Activated CD4-positive, alpha-beta T cell treated with anti-CD3 and anti-CD28 coated beads, Interleukin-2, amount 50 U/mL, for 4 hours (primary cell): ENCODE data around the gene LNX1.

Source experiments
- DNase-seq, 2 experiments: peaks; one replicate each; pipeline ENCODE4 v3.0.0-alpha.2; 2020

The LNX1 gene

DNA sequence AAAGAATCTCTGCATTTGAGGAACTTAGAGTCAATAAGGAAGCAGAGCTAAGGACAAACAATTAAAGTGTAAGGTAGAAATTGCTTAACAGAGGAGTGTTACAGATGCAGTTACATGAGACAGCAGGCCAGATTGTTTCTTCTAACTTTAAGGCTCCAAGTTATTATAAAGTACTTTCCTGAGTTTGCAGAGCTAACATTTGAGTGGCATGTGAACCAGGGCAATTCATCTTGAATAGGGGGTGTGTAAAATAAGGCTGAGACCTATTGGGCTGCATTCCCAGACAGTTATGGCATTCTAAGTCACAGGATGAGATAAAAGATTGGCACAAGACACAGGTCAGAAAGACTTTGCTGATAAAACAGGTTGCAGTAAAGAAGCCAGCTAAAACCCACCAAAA is 7.6 kb upstream of the LNX1 start:
- DNase-seq: no peak

DNA sequence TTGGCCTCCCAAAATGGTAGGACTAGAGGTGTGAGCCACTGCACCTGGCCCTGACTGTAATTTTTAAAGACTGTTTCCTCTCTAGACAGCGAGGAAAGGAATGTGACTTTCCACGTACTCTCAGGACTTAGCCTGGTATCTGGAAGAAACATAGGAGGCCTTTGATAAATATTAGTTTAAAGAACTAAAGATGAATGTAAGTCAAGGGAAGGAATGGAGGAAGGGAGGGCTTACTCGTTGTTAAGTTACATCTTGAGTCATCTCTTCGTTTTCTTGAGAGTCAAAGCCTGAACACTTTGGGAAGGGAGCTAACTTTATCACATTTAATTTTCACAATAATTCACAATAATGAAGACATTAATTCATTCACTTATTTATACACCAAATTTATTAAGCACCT is 7.2 kb upstream of the LNX1 start:
- DNase-seq: no peak

DNA sequence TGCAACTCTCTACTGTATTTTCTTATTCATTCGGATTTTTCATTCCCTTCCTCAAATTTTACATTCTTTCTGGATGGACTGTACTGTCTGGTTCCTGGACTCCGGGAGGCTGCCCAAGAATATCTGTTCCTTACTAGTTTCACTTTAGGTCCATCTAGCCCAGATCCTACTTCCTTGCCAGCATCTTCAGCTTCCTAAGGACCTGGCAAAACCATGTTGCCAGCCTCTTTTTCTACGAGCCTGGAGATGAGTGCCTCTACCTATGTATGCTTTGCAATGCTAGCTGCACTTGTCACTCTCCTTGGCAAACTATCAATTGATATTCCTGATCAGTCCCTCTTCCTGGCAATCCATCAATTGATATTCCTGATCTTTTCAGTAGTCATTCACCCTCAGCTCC is 5.6 kb upstream of the LNX1 start:
- no peak for DNase-seq

DNA sequence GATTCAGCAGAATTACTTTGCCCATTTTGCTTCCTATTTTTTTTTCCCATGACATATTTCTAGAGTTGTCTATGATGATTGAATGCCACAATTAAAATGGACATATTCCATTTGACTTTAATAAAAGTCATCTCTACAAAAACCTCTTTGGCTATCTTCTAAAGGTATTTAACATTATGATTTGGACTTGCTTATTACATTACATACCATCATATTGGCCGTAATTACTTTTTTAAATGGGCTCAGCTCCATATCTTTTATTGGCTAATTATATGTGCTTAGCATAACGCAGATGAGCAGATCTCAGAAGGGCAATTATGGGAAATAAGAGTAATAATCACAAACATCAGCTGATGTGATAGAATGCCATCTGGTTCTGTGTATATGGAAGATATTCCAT is 4.5 kb upstream of the LNX1 start:
- DNase-seq: no peak

DNA sequence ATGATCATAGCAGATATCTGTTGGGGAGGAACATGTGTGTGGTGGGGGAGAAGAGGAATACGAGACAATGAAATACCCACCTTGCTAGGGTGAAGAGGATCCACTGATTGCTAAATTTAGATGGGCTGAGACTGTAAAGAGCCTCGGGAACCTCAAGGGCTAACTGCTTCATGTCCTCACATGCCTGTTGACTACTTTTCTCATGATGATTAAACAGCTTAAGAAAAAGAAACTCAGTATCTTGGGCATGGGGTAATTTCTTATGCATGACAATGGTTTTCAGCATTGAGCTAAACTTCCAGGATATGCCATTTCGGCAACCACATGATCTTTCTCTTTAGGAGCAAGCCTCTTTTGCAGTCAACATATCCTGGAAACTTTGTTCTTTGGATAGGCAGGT is 3.9 kb upstream of the LNX1 start:
- no peak for DNase-seq

DNA sequence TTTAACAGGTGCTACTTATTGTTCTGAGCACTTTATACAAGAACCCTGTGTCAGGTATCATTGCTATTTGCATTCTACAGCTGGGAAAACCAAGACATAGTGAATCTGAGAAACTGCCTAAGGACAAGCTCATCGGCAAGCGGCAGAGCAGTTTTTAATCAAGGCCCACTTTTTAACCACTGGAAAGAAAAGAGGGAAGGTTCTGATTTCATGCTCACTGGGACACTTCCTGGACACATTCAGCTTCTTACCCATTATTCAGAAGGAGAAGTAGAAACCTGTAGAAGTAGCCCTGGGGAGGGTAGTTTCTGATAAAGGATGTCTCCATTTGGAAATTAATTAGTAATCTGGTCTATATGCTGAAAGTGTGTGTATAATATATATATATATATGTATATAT is 2.5 kb upstream of the LNX1 start:
- no peak for DNase-seq

DNA sequence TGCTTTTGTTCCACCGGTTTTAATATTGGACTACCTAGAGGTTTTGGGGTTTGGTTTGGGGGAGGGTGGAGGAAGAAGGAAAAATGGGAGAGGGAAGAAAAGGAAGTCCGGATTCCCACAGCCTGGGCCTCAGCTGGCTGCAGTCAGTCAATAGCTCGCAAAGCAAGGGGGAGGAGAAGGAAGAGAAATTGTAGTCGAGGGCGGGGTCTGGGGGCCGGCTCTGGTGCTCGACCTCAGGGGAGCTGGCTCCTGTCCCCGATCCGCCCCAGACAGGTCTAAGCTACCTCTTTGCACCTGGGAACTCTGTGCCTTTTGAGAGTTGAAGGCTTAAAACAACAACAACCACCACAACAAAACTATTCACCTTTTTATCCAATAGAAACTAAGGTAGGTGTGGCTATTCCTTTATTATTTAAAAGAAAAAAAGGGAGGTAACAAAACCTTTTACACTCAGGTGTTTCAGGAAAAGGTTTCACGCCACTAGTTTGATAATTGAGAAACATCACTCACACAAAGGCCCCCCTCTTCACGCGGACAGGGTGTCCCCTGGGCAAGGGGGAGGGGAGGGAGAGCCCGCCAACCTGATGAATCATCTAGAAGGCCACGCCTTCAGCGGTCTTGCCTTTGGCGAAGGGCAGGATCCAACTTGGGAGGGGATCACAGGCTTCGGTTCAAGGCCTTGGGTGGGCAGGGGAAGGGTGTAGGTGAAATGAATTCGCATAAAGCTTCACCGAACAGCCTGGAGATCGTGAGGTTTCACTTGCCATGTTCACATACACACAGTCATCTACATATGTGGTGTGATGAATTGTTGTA is 1.6 kb upstream of the LNX1 start:
- no peak for DNase-seq

DNA sequence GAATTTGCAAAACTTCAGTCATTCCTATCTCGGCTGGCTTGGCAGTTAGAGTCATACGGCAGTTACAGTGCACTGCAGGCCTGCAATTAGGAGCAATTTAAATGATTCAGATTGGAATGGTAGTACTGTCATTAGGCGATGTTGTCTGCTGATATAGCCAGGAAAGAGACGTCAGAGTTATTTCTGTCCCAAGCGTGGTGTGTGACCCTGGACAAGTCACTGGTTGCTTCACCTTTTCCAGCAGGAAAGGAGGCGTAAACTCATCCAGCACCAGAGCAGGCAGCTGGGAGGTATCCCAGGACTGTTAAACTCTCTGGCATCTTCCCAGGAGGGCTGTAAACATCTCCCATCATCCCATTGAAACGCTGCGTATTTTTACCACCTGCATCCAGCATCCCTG is 836 bp upstream of the LNX1 start:
- no peak for DNase-seq

DNA sequence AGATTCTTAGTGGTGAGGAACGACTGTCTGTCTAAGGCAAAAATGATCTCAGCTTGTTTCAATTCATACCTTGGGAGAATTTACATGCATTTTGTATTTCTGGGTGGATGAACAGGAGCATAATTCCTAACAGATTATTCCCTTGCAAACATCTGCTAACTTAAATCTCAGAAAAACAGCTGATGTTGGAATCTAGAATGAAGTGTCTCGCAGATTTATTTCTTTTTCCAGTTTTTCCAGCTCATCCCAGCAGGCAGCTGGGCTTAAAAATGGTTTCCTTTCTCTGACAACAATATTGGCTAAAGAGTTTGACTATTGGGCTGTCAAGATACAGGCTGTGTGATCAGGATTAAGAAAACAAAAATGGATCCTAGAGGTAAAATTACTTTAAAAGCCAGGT is 1.1 kb downstream of the LNX1 start:
- no peak for DNase-seq

DNA sequence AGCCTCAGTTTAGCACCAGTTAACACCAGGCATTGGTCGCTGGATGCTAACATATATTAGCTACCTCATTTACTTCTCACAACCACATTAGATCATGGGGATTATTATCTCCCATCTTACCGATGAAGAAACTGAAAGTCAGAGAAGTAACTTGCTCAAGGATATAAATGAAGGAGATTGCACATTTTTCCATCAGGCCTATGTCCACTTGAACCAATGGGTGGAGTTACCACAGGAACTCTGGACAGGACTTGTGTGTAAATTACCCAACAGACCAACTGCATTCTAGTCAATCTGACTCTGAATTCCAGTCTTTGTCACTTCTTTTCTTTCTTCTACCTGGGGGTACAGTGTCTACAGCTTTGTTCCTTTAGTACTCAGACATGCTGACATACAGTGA is 1.8 kb downstream of the LNX1 start:
- DNase-seq: no peak

DNA sequence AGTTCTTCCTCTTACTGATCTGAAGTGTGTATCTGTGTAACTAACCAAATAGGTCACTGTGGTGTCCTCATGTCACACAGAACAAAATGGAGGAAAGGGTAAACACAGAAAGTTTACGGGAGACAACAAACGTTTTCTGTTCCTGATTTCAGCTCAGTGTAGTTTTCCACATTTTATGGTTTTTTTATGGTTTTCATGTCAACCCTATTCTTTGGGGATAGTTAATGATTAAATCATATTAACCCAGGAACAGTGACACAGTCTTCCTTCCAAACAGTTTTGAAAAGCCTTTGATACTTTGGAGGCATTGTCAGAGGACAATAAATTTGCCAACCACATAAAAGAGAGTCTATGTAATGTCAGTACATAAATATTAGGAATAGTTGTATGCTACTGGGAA is 4.2 kb downstream of the LNX1 start:
- no peak for DNase-seq

DNA sequence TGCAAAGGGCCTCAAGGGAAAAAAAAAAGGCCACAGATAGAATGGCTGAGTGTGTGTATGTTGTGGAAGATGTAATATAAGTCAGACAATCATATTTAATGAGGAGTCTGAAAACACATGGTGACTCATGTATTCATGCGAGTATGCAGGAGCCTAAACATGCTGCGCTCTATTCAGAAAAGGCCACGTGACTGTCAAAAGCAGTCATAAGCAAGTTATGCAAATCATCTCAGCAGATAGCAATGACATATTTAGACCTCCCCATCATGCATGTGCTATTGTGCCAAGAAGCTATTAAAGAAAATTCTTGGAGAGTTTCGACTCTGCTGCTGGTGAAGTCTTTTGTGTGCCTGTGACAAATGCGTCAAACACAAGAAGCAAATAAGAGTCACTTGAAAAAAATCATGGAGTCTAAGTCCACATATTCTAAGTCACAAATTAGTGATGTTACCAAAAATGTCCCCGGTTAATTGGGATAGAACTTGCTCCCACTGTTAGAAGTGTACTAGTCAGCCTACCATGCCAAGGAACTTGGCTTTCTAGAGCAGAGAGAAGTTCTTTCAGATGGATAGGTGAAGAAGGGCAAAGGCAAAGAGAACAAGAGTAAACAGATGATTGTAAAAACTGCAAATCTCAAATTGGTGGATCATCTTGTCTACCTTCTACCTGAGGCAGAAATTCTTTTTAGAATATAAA is 5.0 kb downstream of the LNX1 start:
- DNase-seq: no peak

DNA sequence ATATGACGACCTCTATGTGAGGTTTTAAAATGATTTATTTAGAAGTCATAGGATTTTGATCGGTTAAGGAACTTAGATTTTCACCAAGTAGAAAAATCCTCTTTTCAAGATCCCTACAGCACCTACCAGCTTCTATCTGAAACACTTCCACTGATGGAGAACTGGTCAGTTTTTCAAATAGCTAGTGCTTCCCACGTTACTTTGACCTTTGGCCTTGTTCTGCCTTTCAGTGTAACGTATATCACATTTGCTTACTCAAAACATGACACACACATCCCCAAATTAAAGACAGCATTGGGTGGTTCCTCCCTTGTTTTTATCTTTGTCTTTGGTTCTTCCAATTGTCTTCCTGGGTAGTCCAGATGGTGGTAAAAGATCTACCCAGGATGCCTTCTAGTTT is 6.6 kb downstream of the LNX1 start:
- DNase-seq: no peak

DNA sequence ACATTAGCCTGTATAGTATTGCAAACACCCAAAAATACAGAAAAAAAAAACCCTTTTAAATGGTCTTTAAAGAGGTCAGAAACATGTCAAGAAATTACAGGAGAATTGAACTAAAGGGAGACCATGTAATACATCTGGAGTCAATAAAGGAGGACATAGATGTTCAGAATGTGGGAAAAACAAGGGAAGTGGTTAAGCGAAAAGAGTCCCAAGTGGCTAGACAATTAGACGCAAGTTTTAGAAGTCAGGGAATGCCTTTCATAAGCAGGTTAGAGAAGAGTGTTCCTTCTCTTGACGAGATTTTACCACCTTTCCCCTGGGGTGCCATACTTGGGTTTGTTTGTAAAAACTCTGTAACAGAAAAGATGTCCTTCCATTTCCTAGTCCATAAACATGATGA is 7.8 kb downstream of the LNX1 start:
- no peak for DNase-seq

DNA sequence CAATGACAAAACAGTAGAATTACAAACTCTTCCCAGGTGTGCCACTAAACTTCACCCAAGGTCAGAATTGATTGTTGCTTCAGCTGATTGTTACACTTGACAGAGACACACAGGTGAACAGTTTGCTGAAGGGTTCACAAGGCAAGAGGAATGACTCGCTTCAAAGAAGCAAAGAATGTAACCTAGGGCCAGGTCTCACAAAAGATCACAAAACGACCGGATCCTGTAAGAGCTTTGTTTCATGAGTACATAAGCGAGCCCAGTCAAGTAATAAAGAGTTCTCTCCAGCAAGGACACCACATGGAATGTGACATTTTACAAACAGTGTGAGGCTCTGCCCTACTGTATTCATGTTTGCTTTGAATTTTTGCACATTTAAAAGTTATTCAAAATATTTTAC is 9.1 kb downstream of the LNX1 start:
- DNase-seq: no peak

DNA sequence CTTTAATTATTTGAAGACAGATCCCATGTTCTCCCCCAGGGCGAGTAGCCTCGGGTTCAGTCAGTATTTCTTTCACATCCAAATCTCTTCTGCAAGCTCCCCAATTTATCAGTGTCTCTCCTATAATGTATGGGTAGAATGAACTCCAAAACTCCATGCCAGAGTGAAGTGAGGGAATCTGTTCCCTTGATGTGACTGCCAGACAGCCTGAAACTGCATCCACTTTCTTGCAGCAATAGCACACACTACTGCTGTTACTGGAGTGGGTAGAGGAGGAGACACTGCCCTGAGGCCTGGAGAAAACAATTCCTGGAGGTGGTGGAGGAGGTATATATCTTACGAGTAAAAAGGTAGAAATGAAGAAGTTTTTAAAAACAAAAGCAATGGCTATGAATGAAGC is 11.0 kb downstream of the LNX1 start:
- DNase-seq: no peak

DNA sequence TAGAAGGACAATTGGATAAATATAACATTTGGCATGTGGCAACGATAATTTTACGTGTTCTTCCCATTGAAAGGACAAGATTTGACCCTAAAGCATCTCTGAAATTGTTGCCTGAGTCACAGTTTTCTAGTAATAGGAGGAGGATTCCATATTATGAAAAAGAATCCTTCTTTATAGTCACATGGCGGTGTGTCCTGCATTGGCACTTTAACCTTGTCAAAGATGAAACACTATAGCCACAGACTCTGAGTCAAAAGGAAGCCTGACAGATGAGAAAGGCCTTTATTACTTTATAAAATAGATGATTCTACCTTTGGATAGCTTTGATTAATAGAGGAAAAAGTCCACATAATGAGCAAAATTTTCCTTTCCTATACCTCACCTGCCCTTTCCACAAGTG is 11.5 kb downstream of the LNX1 start:
- no peak for DNase-seq

DNA sequence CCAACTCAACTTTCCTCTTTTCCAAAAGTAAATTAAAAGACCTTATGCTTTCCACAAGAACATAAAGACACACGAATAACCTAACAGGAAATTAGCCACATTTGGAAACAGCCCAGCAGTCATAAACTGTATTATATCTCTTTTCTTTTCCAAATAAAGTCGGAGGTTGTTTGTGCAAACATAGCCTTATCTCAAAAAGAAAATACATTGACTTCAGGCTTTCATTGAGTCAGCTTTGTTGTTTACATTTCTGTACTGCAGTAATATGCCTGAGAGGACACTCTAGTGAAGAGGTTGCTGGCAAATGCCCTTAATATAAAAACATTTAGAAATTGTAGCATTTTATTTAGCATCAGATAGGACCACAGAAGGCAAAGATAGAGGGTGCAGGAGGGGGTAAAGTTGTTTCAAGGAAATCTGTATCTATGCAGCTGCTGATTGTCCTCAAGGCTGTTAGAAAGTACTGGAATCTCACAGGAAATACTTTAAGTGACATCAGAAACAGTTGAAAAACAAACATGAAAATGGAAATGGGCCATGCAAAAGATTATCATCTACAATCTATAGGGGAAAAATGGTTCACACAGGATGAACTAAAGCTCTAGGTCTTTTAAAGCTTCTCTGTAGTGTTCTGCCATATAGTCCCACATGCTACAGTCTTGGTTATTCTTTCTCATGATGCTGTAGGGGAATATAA is 14.5 kb downstream of the LNX1 start:
- DNase-seq: no peak

DNA sequence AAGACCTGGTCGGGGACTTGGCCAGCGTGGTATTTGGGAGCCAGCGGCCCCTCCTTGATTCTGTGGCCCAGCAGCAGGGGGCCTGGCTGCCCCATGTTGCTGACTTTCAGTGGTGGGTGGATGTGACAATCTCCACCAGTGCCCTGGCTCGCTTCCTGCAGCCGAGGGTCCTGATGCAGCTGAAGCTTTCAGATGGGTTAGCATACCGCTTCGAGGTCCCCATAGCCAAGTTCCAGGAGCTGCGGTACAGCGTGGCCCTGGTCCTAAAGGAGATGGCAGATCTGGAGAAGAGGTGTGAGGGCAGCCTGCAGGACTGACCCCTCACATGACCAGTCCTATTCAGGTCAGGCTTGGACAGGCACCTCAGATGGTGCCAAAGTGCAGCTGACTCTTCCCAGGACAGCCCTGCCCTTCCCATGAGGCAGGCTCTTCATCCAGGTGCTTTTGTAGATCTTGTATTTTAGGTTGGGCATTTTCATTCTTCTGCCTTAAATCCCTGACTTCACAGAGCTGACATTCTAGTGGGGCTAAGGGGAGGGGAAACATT is 15.1 kb downstream of the LNX1 start:
- DNase-seq: no peak

DNA sequence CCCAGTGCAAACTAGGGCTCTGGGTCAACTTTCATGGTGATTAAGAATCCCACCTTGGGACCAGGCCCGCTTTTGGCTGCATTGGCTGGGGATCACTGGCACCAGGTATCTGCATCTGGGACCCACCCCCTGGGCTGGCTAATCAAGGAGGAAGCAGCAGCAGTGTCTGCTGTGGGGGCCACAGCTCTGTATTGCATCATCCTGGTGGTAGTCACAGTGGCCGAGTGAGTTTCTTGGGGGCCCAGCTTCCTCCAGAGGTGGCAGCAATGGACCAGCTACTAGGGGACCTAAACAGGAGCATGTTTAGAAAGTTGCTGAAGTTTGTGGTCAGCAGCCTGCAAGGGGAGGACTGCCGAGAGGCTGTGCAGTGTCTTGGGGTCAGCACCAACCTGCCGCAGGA is 15.7 kb downstream of the LNX1 start:
- DNase-seq: no peak

DNA sequence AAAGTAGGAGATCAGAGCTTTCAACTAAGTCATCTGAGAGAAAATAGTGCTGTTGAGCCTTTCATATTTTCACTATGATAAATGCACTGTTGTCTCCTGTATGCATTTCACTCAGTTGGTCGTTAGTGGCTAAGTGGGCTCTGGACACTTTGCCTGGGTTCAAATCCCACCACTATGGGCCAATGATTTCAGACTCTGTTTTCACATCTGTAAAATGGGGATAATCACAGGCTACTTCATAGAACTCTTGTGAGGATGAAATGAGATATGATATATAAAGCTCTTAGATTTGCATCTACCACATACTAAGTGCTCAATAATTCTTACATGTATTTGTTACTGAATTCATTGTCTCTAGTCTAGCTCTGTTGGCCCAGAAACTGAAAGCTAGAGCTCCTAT is 16.8 kb downstream of the LNX1 start:
- DNase-seq: no peak

DNA sequence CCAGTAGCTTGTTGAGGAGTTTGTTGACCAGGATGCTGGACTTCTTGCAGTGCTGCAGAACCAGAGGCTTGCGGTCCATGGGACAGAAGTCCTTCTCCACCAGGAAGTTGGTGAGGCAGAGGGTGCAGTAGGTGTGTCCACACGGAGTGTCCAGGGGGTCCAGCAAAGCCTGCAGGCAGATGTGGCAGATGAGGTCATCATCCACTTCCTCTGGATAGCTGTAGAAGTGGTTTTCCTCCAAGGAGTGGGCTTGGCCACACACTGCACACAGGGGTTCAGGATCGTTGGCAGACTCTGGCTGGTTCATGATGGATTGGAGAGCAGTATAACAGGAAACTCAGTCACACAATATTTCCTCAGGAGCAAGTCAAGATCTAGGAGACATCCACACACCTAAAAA is 17.6 kb downstream of the LNX1 start:
- no peak for DNase-seq

DNA sequence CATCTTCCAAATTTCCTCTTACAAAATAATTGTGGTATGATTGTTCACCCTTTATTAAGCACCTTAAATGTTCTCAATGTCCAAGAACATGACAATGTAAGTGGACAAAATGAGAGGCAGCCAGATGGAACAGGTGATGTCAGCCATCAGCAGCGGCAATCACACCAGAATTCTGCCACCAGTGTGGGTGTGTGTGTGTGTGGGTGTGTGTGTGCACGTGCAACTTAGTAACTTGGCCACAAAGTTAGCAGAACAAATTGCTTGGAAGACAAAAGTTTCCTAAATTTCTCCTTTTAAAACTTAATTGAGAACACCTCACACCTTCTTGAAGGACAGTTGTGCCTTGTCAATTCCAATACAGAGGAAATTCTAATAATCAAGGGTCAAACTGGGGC is 18.7 kb downstream of the LNX1 start:
- no peak for DNase-seq
